Measurements from ENCODE around the gene SH3GL3.

- TF ChIP-seq, protein P1, sequence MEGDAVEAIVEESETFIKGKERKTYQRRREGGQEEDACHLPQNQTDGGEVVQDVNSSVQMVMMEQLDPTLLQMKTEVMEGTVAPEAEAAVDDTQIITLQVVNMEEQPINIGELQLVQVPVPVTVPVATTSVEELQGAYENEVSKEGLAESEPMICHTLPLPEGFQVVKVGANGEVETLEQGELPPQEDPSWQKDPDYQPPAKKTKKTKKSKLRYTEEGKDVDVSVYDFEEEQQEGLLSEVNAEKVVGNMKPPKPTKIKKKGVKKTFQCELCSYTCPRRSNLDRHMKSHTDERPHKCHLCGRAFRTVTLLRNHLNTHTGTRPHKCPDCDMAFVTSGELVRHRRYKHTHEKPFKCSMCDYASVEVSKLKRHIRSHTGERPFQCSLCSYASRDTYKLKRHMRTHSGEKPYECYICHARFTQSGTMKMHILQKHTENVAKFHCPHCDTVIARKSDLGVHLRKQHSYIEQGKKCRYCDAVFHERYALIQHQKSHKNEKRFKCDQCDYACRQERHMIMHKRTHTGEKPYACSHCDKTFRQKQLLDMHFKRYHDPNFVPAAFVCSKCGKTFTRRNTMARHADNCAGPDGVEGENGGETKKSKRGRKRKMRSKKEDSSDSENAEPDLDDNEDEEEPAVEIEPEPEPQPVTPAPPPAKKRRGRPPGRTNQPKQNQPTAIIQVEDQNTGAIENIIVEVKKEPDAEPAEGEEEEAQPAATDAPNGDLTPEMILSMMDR (IDR thresholded peaks at IDR 0.05; ENCODE audit: low read length): no peak
- TF ChIP-seq EZH2 (IDR thresholded peaks at IDR 0.05; ENCODE audit: borderline replicate concordance, low read length): no peak
Measured at GRCh38 chr15:83612898-83613635, 165.9 kb downstream of the SH3GL3 start.
